Neural progenitor cell (in vitro differentiated cells): Measurements from ENCODE around the gene WEE2. TPM values are rescaled to one million over a fixed set of nuclear protein-coding genes. Genes with fewer than 3 reads are reported as not detected.

Experiments used
- DNase-seq: peaks from one replicate; pipeline ENCODE4 v3.0.0-alpha.2; 2016; ENCODE audit warnings: low spot score
- H2AFZ ChIP-seq: fragments of 200-600 bp; sonication (generic); replicated peaks from 2 replicates; pipeline ENCODE4 v1.6.1; 2016; ENCODE audit warnings: antibody characterized with exemption
- H3F3A ChIP-seq: fragments of 200-600 bp; sonication (generic); 2 replicates; pipeline ENCODE4 v1.6.1; 2016; ENCODE audit warnings: antibody characterized with exemption, low read depth
- H3K27ac ChIP-seq: fragments of 200-600 bp; sonication (generic); 2 replicates; pipeline ENCODE4 v1.5.1; 2016; ENCODE audit warnings: mild to moderate bottlenecking
- H3K27me3 ChIP-seq: fragments of 200-600 bp; sonication (generic); 2 replicates; pipeline ENCODE4 v1.6.1; 2016; ENCODE audit warnings: mild to moderate bottlenecking, moderate library complexity
- H3K36me3 ChIP-seq: fragments of 200-600 bp; sonication (generic); 2 replicates; pipeline ENCODE4 v1.5.1; 2016
- H3K4me1 ChIP-seq: fragments of 200-600 bp; sonication (generic); 2 replicates; pipeline ENCODE4 v1.6.1; 2016; ENCODE audit warnings: mixed run types
- H3K4me2 ChIP-seq: fragments of 200-600 bp; sonication (generic); 2 replicates; pipeline ENCODE4 v1.6.1; 2016
- H3K4me3 ChIP-seq: fragments of 200-600 bp; sonication (generic); 2 replicates; pipeline ENCODE4 v1.5.1; 2016
- H3K79me2 ChIP-seq: fragments of 200-600 bp; sonication (generic); 2 replicates; pipeline ENCODE4 v1.6.1; 2016; ENCODE audit warnings: low read depth
- H3K9ac ChIP-seq: fragments of 200-600 bp; sonication (generic); 2 replicates; pipeline ENCODE4 v1.6.1; 2016
- H3K9me3 ChIP-seq: fragments of 200-600 bp; sonication (generic); 2 replicates; pipeline ENCODE4 v1.5.1; 2016; ENCODE audit warnings: low read depth
- H4K20me1 ChIP-seq: fragments of 200-600 bp; sonication (generic); 2 replicates; pipeline ENCODE4 v1.6.1; 2016; ENCODE audit warnings: low read depth
- H3K27ac Mint-ChIP-seq: 3 replicates; pipeline ENCODE4 v1.8.0; 2021; ENCODE audit warnings: mixed read lengths
- H3K27me3 Mint-ChIP-seq: 2 replicates; pipeline ENCODE4 v1.8.0; 2022; ENCODE audit warnings: low read depth, mild to moderate bottlenecking, inconsistent platforms, moderate library complexity, mixed read lengths; ENCODE audit not compliant: insufficient read depth
- H3K36me3 Mint-ChIP-seq: 3 replicates; pipeline ENCODE4 v1.8.0; 2021; ENCODE audit warnings: mixed read lengths
- H3K4me1 Mint-ChIP-seq: 3 replicates; pipeline ENCODE4 v1.8.0; 2021; ENCODE audit warnings: mixed read lengths
- H3K4me3 Mint-ChIP-seq: 3 replicates; pipeline ENCODE4 v1.8.0; 2021; ENCODE audit warnings: mild to moderate bottlenecking, moderate library complexity, mixed read lengths
- H3K9me3 Mint-ChIP-seq: 3 replicates; pipeline ENCODE4 v1.8.0; 2020; ENCODE audit warnings: mixed read lengths
- EZH2 ChIP-seq: fragments of 200-600 bp; sonication (generic); IDR thresholded peaks from 2 replicates; pipeline ENCODE4 v1.6.1; 2017; ENCODE audit warnings: antibody characterized with exemption, mild to moderate bottlenecking, moderate library complexity
- EZH2phosphoT487 ChIP-seq: fragments of 200-600 bp; sonication (generic); IDR thresholded peaks from 2 replicates; pipeline ENCODE4 v1.6.1; 2017; ENCODE audit warnings: antibody characterized with exemption
- total RNA-seq: library from RNA; depleted of rRNA; stranded (reverse); fragments of >200 nt; gene quantifications from 2 replicates; pipeline ENCODE4 v1.2.3, GENCODE V29; 2015; ENCODE audit warnings: low replicate concordance
- TF ChIP-seq, protein P1 (sequence below): fragments of 200-600 bp; sonication (generic); IDR thresholded peaks from 2 replicates; pipeline ENCODE4 v1.5.1; 2017; ENCODE audit warnings: antibody characterized with exemption, mild to moderate bottlenecking

Gene WEE2
- total RNA-seq, 1 donor from 2014 or later: not detected

DNA sequence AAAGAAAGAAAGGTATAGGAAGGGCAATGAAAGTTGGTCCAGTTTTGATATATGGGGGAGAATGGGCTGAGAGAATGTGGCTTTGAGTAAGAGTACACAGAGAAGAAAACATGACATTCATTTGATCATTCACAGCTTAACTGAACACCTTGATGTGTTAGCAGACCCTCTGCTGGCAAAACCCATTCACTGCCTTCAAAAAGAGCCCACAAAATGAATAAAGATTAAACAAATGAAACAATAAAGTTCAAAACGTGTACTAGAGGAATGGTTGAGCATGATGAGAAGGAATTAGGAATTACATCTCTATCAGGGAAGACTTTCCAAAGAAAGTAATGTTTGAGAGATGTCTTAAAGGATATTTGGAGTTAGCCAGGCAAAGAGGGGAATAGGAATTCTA is 2.1 kb downstream of the WEE2 start:
- Histone ChIP-seq H3K36me3 (no peaks in the 10 kb centered on the region), H4K20me1 (no peaks in the 10 kb centered on the region), H3F3A (no peaks in the 10 kb centered on the region), H3K9ac (no peak overlapping the region), H2AFZ (no peak overlapping the region), H3K4me1 (peaks cover 4% of the 10 kb centered on the region), H3K27me3 (no peaks in the 10 kb centered on the region), H3K9me3 (no peaks in the 10 kb centered on the region), H3K4me3 (no peak overlapping the region), H3K4me2 (no peak overlapping the region), H3K27ac (no peak overlapping the region), H3K79me2 (no peaks in the 10 kb centered on the region)
- H3K9me3 Mint-ChIP-seq: no peaks in the 10 kb centered on the region
- no peaks in the 10 kb centered on the region for H3K36me3 Mint-ChIP-seq
- no peak for DNase-seq
- no peak overlapping the region for H3K4me3 Mint-ChIP-seq
- TF ChIP-seq EZH2 (no peak), EZH2phosphoT487 (no peak)
- TF ChIP-seq, protein P1, sequence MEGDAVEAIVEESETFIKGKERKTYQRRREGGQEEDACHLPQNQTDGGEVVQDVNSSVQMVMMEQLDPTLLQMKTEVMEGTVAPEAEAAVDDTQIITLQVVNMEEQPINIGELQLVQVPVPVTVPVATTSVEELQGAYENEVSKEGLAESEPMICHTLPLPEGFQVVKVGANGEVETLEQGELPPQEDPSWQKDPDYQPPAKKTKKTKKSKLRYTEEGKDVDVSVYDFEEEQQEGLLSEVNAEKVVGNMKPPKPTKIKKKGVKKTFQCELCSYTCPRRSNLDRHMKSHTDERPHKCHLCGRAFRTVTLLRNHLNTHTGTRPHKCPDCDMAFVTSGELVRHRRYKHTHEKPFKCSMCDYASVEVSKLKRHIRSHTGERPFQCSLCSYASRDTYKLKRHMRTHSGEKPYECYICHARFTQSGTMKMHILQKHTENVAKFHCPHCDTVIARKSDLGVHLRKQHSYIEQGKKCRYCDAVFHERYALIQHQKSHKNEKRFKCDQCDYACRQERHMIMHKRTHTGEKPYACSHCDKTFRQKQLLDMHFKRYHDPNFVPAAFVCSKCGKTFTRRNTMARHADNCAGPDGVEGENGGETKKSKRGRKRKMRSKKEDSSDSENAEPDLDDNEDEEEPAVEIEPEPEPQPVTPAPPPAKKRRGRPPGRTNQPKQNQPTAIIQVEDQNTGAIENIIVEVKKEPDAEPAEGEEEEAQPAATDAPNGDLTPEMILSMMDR: no peak
- no peak overlapping the region for H3K27ac Mint-ChIP-seq
- no peaks in the 10 kb centered on the region for H3K27me3 Mint-ChIP-seq
- H3K4me1 Mint-ChIP-seq: peaks cover 2% of the 10 kb centered on the region

- H3K4me2 ChIP-seq: no peak overlapping the region
- H3K27ac ChIP-seq: no peak overlapping the region
- no peaks in the 10 kb centered on the region for H3K27me3 Mint-ChIP-seq
- no peak overlapping the region for H3K4me3 Mint-ChIP-seq
- H2AFZ ChIP-seq: no peak overlapping the region
- H3K9ac ChIP-seq: no peak overlapping the region
- TF ChIP-seq, protein P1: no peak
- TF ChIP-seq EZH2 (no peak), EZH2phosphoT487 (no peak)
- no peaks in the 10 kb centered on the region for H3K36me3 ChIP-seq
- no peaks in the 10 kb centered on the region for H3K36me3 Mint-ChIP-seq
- H3K4me3 ChIP-seq: no peak overlapping the region
- no peaks in the 10 kb centered on the region for H4K20me1 ChIP-seq
- H3F3A ChIP-seq: no peaks in the 10 kb centered on the region
- H3K4me1 Mint-ChIP-seq: no peaks in the 10 kb centered on the region
- no peaks in the 10 kb centered on the region for H3K9me3 Mint-ChIP-seq
- no peaks in the 10 kb centered on the region for H3K9me3 ChIP-seq
- no peak for DNase-seq
- no peak overlapping the region for H3K27ac Mint-ChIP-seq
- no peaks in the 10 kb centered on the region for H3K79me2 ChIP-seq
- H3K27me3 ChIP-seq: no peaks in the 10 kb centered on the region
- H3K4me1 ChIP-seq: peaks cover 3% of the 10 kb centered on the region
Observed at GRCh38 chr7:141712603-141713255, 4.6 kb downstream of the WEE2 start.

GRCh38 chr7:141713890-141714289 is 5.7 kb downstream of the WEE2 start:
- H3K4me1 Mint-ChIP-seq: no peaks in the 10 kb centered on the region
- Histone ChIP-seq H3K4me2 (no peak overlapping the region), H3K4me1 (peaks cover 3% of the 10 kb centered on the region), H3K27me3 (no peaks in the 10 kb centered on the region), H4K20me1 (no peaks in the 10 kb centered on the region), H2AFZ (no peak overlapping the region), H3K27ac (no peak overlapping the region), H3K4me3 (no peak overlapping the region), H3K79me2 (no peaks in the 10 kb centered on the region), H3K9me3 (no peaks in the 10 kb centered on the region), H3F3A (no peaks in the 10 kb centered on the region), H3K9ac (no peak overlapping the region), H3K36me3 (no peaks in the 10 kb centered on the region)
- no peak overlapping the region for H3K27ac Mint-ChIP-seq
- TF ChIP-seq EZH2phosphoT487: no peak
- no peaks in the 10 kb centered on the region for H3K27me3 Mint-ChIP-seq
- DNase-seq: no peak
- H3K9me3 Mint-ChIP-seq: no peaks in the 10 kb centered on the region
- H3K4me3 Mint-ChIP-seq: no peak overlapping the region
- H3K36me3 Mint-ChIP-seq: no peaks in the 10 kb centered on the region

- H3K36me3 Mint-ChIP-seq: no peaks in the 10 kb centered on the region
Observed at GRCh38 chr7:141714571-141714970, 6.4 kb downstream of the WEE2 start.

More at GRCh38 chr7:141714571-141714970, 6.4 kb downstream of the WEE2 start:
- Histone ChIP-seq H3K27ac (no peak overlapping the region), H3F3A (no peaks in the 10 kb centered on the region), H3K4me2 (no peak overlapping the region), H3K9ac (no peak overlapping the region), H2AFZ (no peak overlapping the region), H3K4me1 (peaks cover 3% of the 10 kb centered on the region), H3K4me3 (no peak overlapping the region), H3K27me3 (no peaks in the 10 kb centered on the region), H3K79me2 (no peaks in the 10 kb centered on the region), H4K20me1 (no peaks in the 10 kb centered on the region), H3K9me3 (no peaks in the 10 kb centered on the region), H3K36me3 (no peaks in the 10 kb centered on the region)
- H3K4me1 Mint-ChIP-seq: no peaks in the 10 kb centered on the region
- H3K27ac Mint-ChIP-seq: no peak overlapping the region
- TF ChIP-seq, protein P1: no peak
- TF ChIP-seq EZH2 (no peak), EZH2phosphoT487 (no peak)
- H3K4me3 Mint-ChIP-seq: no peak overlapping the region
- no peaks in the 10 kb centered on the region for H3K27me3 Mint-ChIP-seq
- H3K9me3 Mint-ChIP-seq: no peaks in the 10 kb centered on the region
- DNase-seq: no peak
